ENCODE measurements around the gene KDELR1. TPM values are rescaled to one million over a fixed set of nuclear protein-coding genes. Genes with fewer than 3 reads are reported as not detected.
A peak's percentile ranks its signal among the peaks of the same experiment; 100 is the strongest.

The KDELR1 gene
- total and polyA plus RNA-seq, 2 donors from 2014 or later = 169 to 204 TPM

GRCh38 chr19:48419158-48419920 lies 28.0 kb upstream of the KDELR1 start:
- intact Hi-C loops (cut with DNase I) = no loop called here
- peak; percentile 63 to 82 (median 73) for DNase-seq
- no peak overlapping the region for H3K4me3 ChIP-seq (ENCODE audit: low read length in 3 of 3)
- no peak for FAIRE-seq
- no peaks in the 10 kb centered on the region for H3K36me3 ChIP-seq (ENCODE audit: control insufficient read depth in 2 of 3, insufficient read depth in 3 of 3, low read length in 3 of 3)
- no peaks in the 10 kb centered on the region for H3K9me3 ChIP-seq (ENCODE audit: control insufficient read depth in 2 of 3, insufficient read depth in 1 of 3, low read length in 3 of 3)
- no peaks in the 10 kb centered on the region for H3K27me3 ChIP-seq (ENCODE audit: control insufficient read depth, insufficient read depth, low read length)
- no peak overlapping the region for H3K9ac ChIP-seq (ENCODE audit: low read length in 3 of 3)
- no peak overlapping the region for H3K27ac ChIP-seq (ENCODE audit: low read depth in 2 of 2, low read length in 2 of 2)
- peaks cover 0 to 1% (median 0%) of the 10 kb centered on the region in 3 donors for H3K4me1 ChIP-seq (ENCODE audit: control insufficient read depth in 2 of 3, insufficient read depth in 2 of 3, low read depth in 1 of 3, low read length in 3 of 3)
- TF ChIP-seq CTCF (IDR thresholded peaks at IDR 0.05; ENCODE audit: borderline replicate concordance, extremely low read depth, insufficient read depth) = no peak

- H3K36me3 ChIP-seq (ENCODE audit: control insufficient read depth in 2 of 3, insufficient read depth in 3 of 3, low read length in 3 of 3) = no peaks in the 10 kb centered on the region
- H3K9me3 ChIP-seq (ENCODE audit: control insufficient read depth in 2 of 3, insufficient read depth in 1 of 3, low read length in 3 of 3) = no peaks in the 10 kb centered on the region
- DNase-seq (peak in 1 of 5 donors; percentile 59), FAIRE-seq (no peak)
- no peak overlapping the region for H3K4me3 ChIP-seq (ENCODE audit: low read length in 3 of 3)
- no peak overlapping the region for H3K9ac ChIP-seq (ENCODE audit: low read length in 3 of 3)
- H3K27me3 ChIP-seq (ENCODE audit: control insufficient read depth, insufficient read depth, low read length) = no peaks in the 10 kb centered on the region
- H3K4me1 ChIP-seq (ENCODE audit: control insufficient read depth in 2 of 3, insufficient read depth in 2 of 3, low read depth in 1 of 3, low read length in 3 of 3) = peaks cover 0 to 2% (median 0%) of the 10 kb centered on the region in 3 donors
- no peak for TF ChIP-seq CTCF (IDR thresholded peaks at IDR 0.05; ENCODE audit: borderline replicate concordance, extremely low read depth, insufficient read depth)
- intact Hi-C loops (cut with DNase I) = no loop called here
- no peak overlapping the region for H3K27ac ChIP-seq (ENCODE audit: low read depth in 2 of 2, low read length in 2 of 2)
Observed at GRCh38 chr19:48418317-48419064, 27.1 kb upstream of the KDELR1 start.

- Histone ChIP-seq H3K36me3 (ENCODE audit: control insufficient read depth in 2 of 3, insufficient read depth in 3 of 3, low read length in 3 of 3) (no peaks in the 10 kb centered on the region), H3K4me1 (ENCODE audit: control insufficient read depth in 2 of 3, insufficient read depth in 2 of 3, low read depth in 1 of 3, low read length in 3 of 3) (peaks cover 0 to 2% (median 0%) of the 10 kb centered on the region in 3 donors), H3K4me3 (ENCODE audit: low read length in 3 of 3) (no peak overlapping the region), H3K27me3 (ENCODE audit: control insufficient read depth, insufficient read depth, low read length) (no peaks in the 10 kb centered on the region), H3K27ac (ENCODE audit: low read depth in 2 of 2, low read length in 2 of 2) (no peak overlapping the region), H3K9ac (ENCODE audit: low read length in 3 of 3) (no peak overlapping the region), H3K9me3 (ENCODE audit: control insufficient read depth in 2 of 3, insufficient read depth in 1 of 3, low read length in 3 of 3) (no peaks in the 10 kb centered on the region)
- intact Hi-C loops (cut with DNase I) = no loop called here
- FAIRE-seq (no peak), DNase-seq (peak in 1 of 5 donors; percentile 41)
- TF ChIP-seq CTCF (IDR thresholded peaks at IDR 0.05; ENCODE audit: borderline replicate concordance, extremely low read depth, insufficient read depth) = no peak
Observed at GRCh38 chr19:48417421-48417820, 26.1 kb upstream of the KDELR1 start.

All from kidney (tissue), 14 donors.